H9 (cell line): Measurements from ENCODE around the gene EXOC3L1. TPM values are rescaled to one million over a fixed set of nuclear protein-coding genes. Genes with fewer than 3 reads are reported as not detected.

Source experiments
- DNase-seq: peaks from one replicate; pipeline ENCODE4 v3.0.0-alpha.2; 2017
- H2AFZ ChIP-seq: one replicate; pipeline ENCODE4 v1.6.1; 2013; ENCODE audit warnings: mild to moderate bottlenecking, low read length, control low read depth, moderate library complexity
- H2AK5ac ChIP-seq: 2 replicates; pipeline ENCODE4 v1.6.1; 2013; ENCODE audit warnings: low read length, control low read depth, mixed read lengths; ENCODE audit not compliant: insufficient read length
- H2BK120ac ChIP-seq: one replicate; pipeline ENCODE4 v1.6.1; 2013; ENCODE audit warnings: low read depth, mild to moderate bottlenecking, low read length, control low read depth, inconsistent platforms; ENCODE audit not compliant: poor library complexity, severe bottlenecking
- H2BK12ac ChIP-seq: 2 replicates; pipeline ENCODE4 v1.6.1; 2013; ENCODE audit warnings: low read length, control low read depth, mixed read lengths, low read depth; ENCODE audit not compliant: insufficient read length
- H2BK15ac ChIP-seq: 2 replicates; pipeline ENCODE4 v1.6.1; 2013; ENCODE audit warnings: low read depth, low read length, control low read depth
- H2BK20ac ChIP-seq: one replicate; pipeline ENCODE4 v1.6.1; 2013; ENCODE audit warnings: low read depth, mild to moderate bottlenecking, low read length, control low read depth, inconsistent platforms; ENCODE audit not compliant: poor library complexity, severe bottlenecking
- H2BK5ac ChIP-seq: 2 replicates; pipeline ENCODE4 v1.6.1; 2013; ENCODE audit warnings: low read length, control low read depth, mixed read lengths; ENCODE audit not compliant: insufficient read length
- H3K14ac ChIP-seq: 2 replicates; pipeline ENCODE4 v1.6.1; 2013; ENCODE audit warnings: low read length, control low read depth; ENCODE audit not compliant: insufficient read depth
- H3K18ac ChIP-seq: 2 replicates; pipeline ENCODE4 v1.6.1; 2013; ENCODE audit warnings: low read depth, mild to moderate bottlenecking, mixed read lengths, low read length, control low read depth; ENCODE audit not compliant: insufficient read length
- H3K23ac ChIP-seq: 2 replicates; pipeline ENCODE4 v1.6.1; 2013; ENCODE audit warnings: low read length, control low read depth, mixed read lengths, low read depth; ENCODE audit not compliant: insufficient read length
- H3K23me2 ChIP-seq: 2 replicates; pipeline ENCODE4 v1.6.1; 2013; ENCODE audit warnings: low read depth, mild to moderate bottlenecking, mixed read lengths, low read length, control low read depth; ENCODE audit not compliant: insufficient read length, poor library complexity, severe bottlenecking
- H3K27ac ChIP-seq: 2 replicates; pipeline ENCODE4 v1.5.1; 2013; ENCODE audit warnings: low read length, control low read depth, mixed read lengths, low read depth; ENCODE audit not compliant: insufficient read length
- H3K27me3 ChIP-seq: 2 replicates; pipeline ENCODE4 v1.6.1; 2013; ENCODE audit warnings: low read length, control low read depth, inconsistent platforms; ENCODE audit not compliant: insufficient read depth
- H3K4ac ChIP-seq: 2 replicates; pipeline ENCODE4 v1.6.1; 2013; ENCODE audit warnings: low read depth, mild to moderate bottlenecking, control low read depth, inconsistent platforms, low read length, moderate library complexity
- H3K4me1 ChIP-seq: 2 replicates; pipeline ENCODE4 v1.6.1; 2013; ENCODE audit warnings: low read length, control low read depth, inconsistent platforms; ENCODE audit not compliant: insufficient read depth
- H3K4me2 ChIP-seq: 2 replicates; pipeline ENCODE4 v1.6.1; 2013; ENCODE audit warnings: low read length, control low read depth, mixed read lengths; ENCODE audit not compliant: insufficient read length, insufficient read depth
- H3K56ac ChIP-seq: 2 replicates; pipeline ENCODE4 v1.6.1; 2013; ENCODE audit warnings: low read depth, mild to moderate bottlenecking, mixed read lengths, low read length, control low read depth; ENCODE audit not compliant: insufficient read length
- H3K79me1 ChIP-seq: 2 replicates; pipeline ENCODE4 v1.6.1; 2013; ENCODE audit warnings: low read depth, mild to moderate bottlenecking, moderate library complexity, low read length, control low read depth, inconsistent platforms; ENCODE audit not compliant: insufficient read depth, poor library complexity, severe bottlenecking
- H3K79me2 ChIP-seq: 2 replicates; pipeline ENCODE4 v1.6.1; 2013; ENCODE audit warnings: low read length, control low read depth, inconsistent platforms; ENCODE audit not compliant: insufficient read depth
- H3K9ac ChIP-seq: 2 replicates; pipeline ENCODE4 v1.6.1; 2013; ENCODE audit warnings: low read length, control low read depth, mixed read lengths; ENCODE audit not compliant: insufficient read length; ENCODE audit errors: extremely low read depth
- H3K9me3 ChIP-seq: one replicate; pipeline ENCODE4 v1.6.1; 2013; ENCODE audit warnings: low read depth, low read length, inconsistent platforms; ENCODE audit not compliant: control insufficient read depth
- H3T11ph ChIP-seq: one replicate; pipeline ENCODE4 v1.6.1; 2013; ENCODE audit warnings: mild to moderate bottlenecking, low read length, control low read depth, inconsistent platforms
- H4K20me1 ChIP-seq: one replicate; pipeline ENCODE4 v1.6.1; 2013; ENCODE audit not compliant: control insufficient read depth, insufficient read length, insufficient read depth
- H4K5ac ChIP-seq: 2 replicates; pipeline ENCODE4 v1.6.1; 2013; ENCODE audit warnings: low read depth, mild to moderate bottlenecking, mixed read lengths, low read length, control low read depth; ENCODE audit not compliant: insufficient read length
- H4K8ac ChIP-seq: replicated peaks from 2 replicates; pipeline ENCODE4 v1.6.1; 2013; ENCODE audit warnings: low read length, control low read depth, mixed read lengths, low read depth; ENCODE audit not compliant: insufficient read length
- H4K91ac ChIP-seq: 2 replicates; pipeline ENCODE4 v1.6.1; 2013; ENCODE audit warnings: low read depth, mild to moderate bottlenecking, moderate library complexity, mixed read lengths, low read length, control low read depth; ENCODE audit not compliant: insufficient read length
- H3K27ac Mint-ChIP-seq, 3 experiments: 2 replicates in 2 of 3; 3 replicates in 1 of 3; pipeline ENCODE4 v1.8.0; 2020 to 2021; ENCODE audit warnings: mixed read lengths in 3 of 3, mild to moderate bottlenecking in 1 of 3, moderate library complexity in 1 of 3
- H3K27me3 Mint-ChIP-seq: 2 replicates; pipeline ENCODE4 v1.8.0; 2021; ENCODE audit warnings: low read depth, mild to moderate bottlenecking, moderate library complexity, mixed read lengths
- H3K36me3 Mint-ChIP-seq, 3 experiments: 2 replicates in 2 of 3; 3 replicates in 1 of 3; pipeline ENCODE4 v1.8.0; 2020 to 2021; ENCODE audit warnings: low read depth in 3 of 3, mixed read lengths in 3 of 3; ENCODE audit not compliant: insufficient read depth in 1 of 3
- H3K4me1 Mint-ChIP-seq, 2 experiments: 2 replicates each; pipeline ENCODE4 v1.8.0; 2020; ENCODE audit warnings: mixed read lengths in 2 of 2
- H3K4me3 Mint-ChIP-seq, 2 experiments: 2 replicates in 1 of 2; 3 replicates in 1 of 2; pipeline ENCODE4 v1.8.0; 2020 to 2021; ENCODE audit warnings: mild to moderate bottlenecking in 2 of 2, mixed read lengths in 2 of 2, moderate library complexity in 1 of 2
- H3K9me3 Mint-ChIP-seq, 2 experiments: 2 replicates in 1 of 2; 3 replicates in 1 of 2; pipeline ENCODE4 v1.8.0; 2020; ENCODE audit warnings: mild to moderate bottlenecking in 2 of 2, mixed read lengths in 2 of 2, moderate library complexity in 1 of 2
- WGBS: extraction: QIAGEN DNeasy Blood & Tissue Kit; methylation state at CpG from one replicate; pipeline ENCODE4 v1.1.7; 2013; ENCODE audit warnings: missing lambda C conversion rate, low lambda C conversion rate, mixed read lengths; ENCODE audit not compliant: insufficient read length; ENCODE audit errors: extremely low coverage; 5-methylcytosine and 5-hydroxymethylcytosine counted together
- total RNA-seq: library from RNA; stranded (reverse); gene quantifications from 2 replicates; pipeline ENCODE4 v1.2.1, GENCODE V29; 2021
- TF ChIP-seq, protein P1 (sequence below): fragments of 200-600 bp; sonication (generic); conservative IDR thresholded peaks from 3 replicates; pipeline ENCODE4 v1.8.0; 2021; ENCODE audit warnings: antibody characterized with exemption, mild to moderate bottlenecking

Gene EXOC3L1
- total RNA-seq, 1 experiment from 2014 or later: 3.3 TPM

DNA sequence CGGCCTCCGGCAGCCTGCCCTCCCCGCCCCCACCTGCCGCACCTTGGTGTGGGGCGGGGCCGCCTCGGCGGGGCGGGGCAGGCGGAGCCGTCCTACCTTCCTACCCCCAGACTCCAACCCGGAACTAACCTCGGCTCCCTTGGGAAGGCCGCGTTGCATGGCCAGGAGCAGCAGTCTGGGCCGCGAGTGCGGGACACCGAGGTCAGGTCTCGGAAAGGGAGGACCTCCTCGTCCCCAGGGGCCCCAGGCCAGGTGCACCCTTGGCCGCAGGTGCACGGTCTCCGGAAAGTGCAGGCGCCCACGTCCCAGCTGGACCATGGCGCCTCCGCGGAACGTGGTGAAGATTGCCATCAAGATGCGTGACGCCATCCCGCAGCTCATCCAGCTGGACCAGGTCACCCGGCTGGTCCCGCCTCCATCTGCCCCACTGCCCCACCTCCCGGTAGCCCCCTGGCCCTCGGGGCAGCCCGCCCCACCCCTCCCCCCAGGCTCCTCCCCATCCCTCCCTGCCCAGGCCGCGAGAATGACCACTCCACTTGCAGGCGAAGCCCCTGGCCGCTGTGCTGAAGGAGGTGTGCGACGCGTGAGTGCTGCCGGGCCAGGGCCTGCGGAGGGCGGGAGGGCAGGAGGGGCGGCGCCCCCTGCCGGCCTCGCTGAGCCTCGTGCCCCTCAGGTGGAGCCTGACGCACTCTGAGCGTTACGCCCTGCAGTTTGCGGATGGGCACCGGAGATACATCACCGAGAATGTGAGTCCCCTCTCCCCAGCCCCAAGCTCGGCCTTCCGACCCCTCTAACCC lies 9.3 kb upstream of the EXOC3L1 start, which contains the start of gene ELMO3:
Gene ELMO3, plus strand, starts transcription at position 121 of the 797 bp plus-strand sequence. Its CDS starts 196 bp downstream, at position 317.
- TF ChIP-seq, protein P1, sequence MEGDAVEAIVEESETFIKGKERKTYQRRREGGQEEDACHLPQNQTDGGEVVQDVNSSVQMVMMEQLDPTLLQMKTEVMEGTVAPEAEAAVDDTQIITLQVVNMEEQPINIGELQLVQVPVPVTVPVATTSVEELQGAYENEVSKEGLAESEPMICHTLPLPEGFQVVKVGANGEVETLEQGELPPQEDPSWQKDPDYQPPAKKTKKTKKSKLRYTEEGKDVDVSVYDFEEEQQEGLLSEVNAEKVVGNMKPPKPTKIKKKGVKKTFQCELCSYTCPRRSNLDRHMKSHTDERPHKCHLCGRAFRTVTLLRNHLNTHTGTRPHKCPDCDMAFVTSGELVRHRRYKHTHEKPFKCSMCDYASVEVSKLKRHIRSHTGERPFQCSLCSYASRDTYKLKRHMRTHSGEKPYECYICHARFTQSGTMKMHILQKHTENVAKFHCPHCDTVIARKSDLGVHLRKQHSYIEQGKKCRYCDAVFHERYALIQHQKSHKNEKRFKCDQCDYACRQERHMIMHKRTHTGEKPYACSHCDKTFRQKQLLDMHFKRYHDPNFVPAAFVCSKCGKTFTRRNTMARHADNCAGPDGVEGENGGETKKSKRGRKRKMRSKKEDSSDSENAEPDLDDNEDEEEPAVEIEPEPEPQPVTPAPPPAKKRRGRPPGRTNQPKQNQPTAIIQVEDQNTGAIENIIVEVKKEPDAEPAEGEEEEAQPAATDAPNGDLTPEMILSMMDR: peak; percentile 73
- H3K79me1 ChIP-seq: no peaks in the 10 kb centered on the region
- Mint-ChIP-seq H3K27me3 (0 out of 2 replicates have a peak, but pooled peaks cover 2% of the 10 kb centered on the region), H3K36me3 (peaks cover 30 to 68% (median 44%) of the 10 kb centered on the region in 3 experiments), H3K9me3 (no peaks in the 10 kb centered on the region), H3K4me3 (peak within 1 kb of the TSS; percentile 71 to 80), H3K27ac (peak within 1 kb of the TSS; percentile 68 to 94 (median 70); a peak in 5 of 7 replicates), H3K4me1 (peaks cover 7 to 12% of the 10 kb centered on the region in 2 experiments)
- DNase-seq: peak; percentile 92
- no peak within 1 kb of the TSS for H3K23ac ChIP-seq
- H3K4me2 ChIP-seq: peak within 1 kb of the TSS; percentile 47
- no peak within 1 kb of the TSS for H2AFZ ChIP-seq
- no peaks in the 10 kb centered on the region for H3K27me3 ChIP-seq
- H2BK15ac ChIP-seq: no peak within 1 kb of the TSS
- no peak within 1 kb of the TSS for H3K27ac ChIP-seq
- no peak within 1 kb of the TSS for H3K4ac ChIP-seq
- no peak within 1 kb of the TSS for H4K5ac ChIP-seq
- no peaks in the 10 kb centered on the region for H3K23me2 ChIP-seq
- H3K9me3 ChIP-seq: no peaks in the 10 kb centered on the region
- no peaks in the 10 kb centered on the region for H4K20me1 ChIP-seq
- no peak within 1 kb of the TSS for H3K56ac ChIP-seq
- H2AK5ac ChIP-seq: no peak within 1 kb of the TSS
- no CpG with 5 or more reads among the region's 61 CpGs for WGBS
- H3K9ac ChIP-seq: no peak within 1 kb of the TSS
- no peak within 1 kb of the TSS for H3T11ph ChIP-seq
- no peak within 1 kb of the TSS for H2BK20ac ChIP-seq
- H4K8ac ChIP-seq: no peak within 1 kb of the TSS
- H3K18ac ChIP-seq: no peak within 1 kb of the TSS
- no peaks in the 10 kb centered on the region for H3K79me2 ChIP-seq
- no peak within 1 kb of the TSS for H2BK12ac ChIP-seq
- H2BK5ac ChIP-seq: no peak within 1 kb of the TSS
- H3K14ac ChIP-seq: no peak within 1 kb of the TSS
- no peak within 1 kb of the TSS for H2BK120ac ChIP-seq
- H3K4me1 ChIP-seq: no peaks in the 10 kb centered on the region
- H4K91ac ChIP-seq: no peak within 1 kb of the TSS
